Stimulated activated CD8-positive, alpha-beta memory T cell treated with anti-CD3 and anti-CD28 coated beads, Interleukin-7, amount 100 ng/mL, for 1 hour (primary cell): ENCODE measurements around the gene ROR1.

Source experiments
- DNase-seq, 2 donors: peaks; one replicate each; pipeline ENCODE4 v3.0.0-alpha.2; 2020; ENCODE audit warnings: low read depth in 2 of 2

The ROR1 gene

GRCh38 chr1:63883494-63884235 is 109.8 kb downstream of the ROR1 start:
- no peak for DNase-seq

GRCh38 chr1:63884486-63884885 is 110.7 kb downstream of the ROR1 start:
- DNase-seq: no peak

GRCh38 chr1:63885899-63886298 is 112.1 kb downstream of the ROR1 start:
- DNase-seq: no peak

- no peak for DNase-seq
These were observed 112.5 kb downstream of the ROR1 start for GRCh38 chr1:63886340-63886739.

GRCh38 chr1:63887809-63888208 is 114.0 kb downstream of the ROR1 start:
- DNase-seq: no peak

- DNase-seq: no peak
These were observed 115.2 kb downstream of the ROR1 start for GRCh38 chr1:63888984-63889383.

- no peak for DNase-seq
These were observed 116.7 kb downstream of the ROR1 start for GRCh38 chr1:63890468-63890867.

- no peak for DNase-seq
These were observed 117.4 kb downstream of the ROR1 start for GRCh38 chr1:63891060-63891690.

- DNase-seq: peak in 1 of 2 donors; percentile 2
These were observed 119.0 kb downstream of the ROR1 start for GRCh38 chr1:63892632-63893395.

GRCh38 chr1:63893976-63894375 is 120.2 kb downstream of the ROR1 start:
- no peak for DNase-seq

GRCh38 chr1:63894627-63895265 is 120.9 kb downstream of the ROR1 start:
- no peak for DNase-seq

- no peak for DNase-seq
These were observed 122.9 kb downstream of the ROR1 start for GRCh38 chr1:63896755-63897154.

- DNase-seq: no peak
These were observed 124.8 kb downstream of the ROR1 start for GRCh38 chr1:63898428-63899196.

- DNase-seq: no peak
These were observed 127.3 kb downstream of the ROR1 start for GRCh38 chr1:63901094-63901493.

- DNase-seq: no peak
These were observed 129.2 kb downstream of the ROR1 start for GRCh38 chr1:63902844-63903589.

- no peak for DNase-seq
These were observed 130.3 kb downstream of the ROR1 start for GRCh38 chr1:63903947-63904610.

- no peak for DNase-seq
These were observed 131.0 kb downstream of the ROR1 start for GRCh38 chr1:63904826-63905225.

GRCh38 chr1:63906047-63906704 is 132.4 kb downstream of the ROR1 start:
- no peak for DNase-seq

GRCh38 chr1:63907051-63907450 is 133.2 kb downstream of the ROR1 start:
- no peak for DNase-seq

GRCh38 chr1:63908016-63908415 is 134.2 kb downstream of the ROR1 start:
- DNase-seq: no peak
